Measurements from ENCODE around the gene NRL. TPM values are rescaled to one million over a fixed set of nuclear protein-coding genes. Genes with fewer than 3 reads are reported as not detected.
"Not testable (repeated sequence)": the region's sequence is repeated elsewhere in the genome, so short reads cannot be mapped to it uniquely, and the experiment has no call there.

Gene NRL
- total RNA-seq, 1 experiment from 2014 or later, result 2.6 TPM

GRCh38 chr14:24029687-24030086, 85.1 kb downstream of the NRL start:
- DNase-seq (ENCODE audit: low read depth, low spot score); in situ Hi-C loops (cut with HindIII; ENCODE audit: low pct_unique_long_range_greater_than_20kb, low sequenced_read_pairs): not testable (repeated sequence)

Small RNAs within 50 kb of the gene (small RNA-seq; reads per million reads assigned to genes)
- 0.04 to 10.4 reads per million in 2 experiments for gene RNA5SP383

Other genes with a start within 250 kb of the NRL start
- gene DHRS4, start 161.2 kb downstream of the NRL start, total RNA-seq (2014; rRNA removed; shearing (Covaris generic)), result 53.6 and 56.1 TPM in 2 replicates
- gene DHRS4L2, start 126.0 kb downstream of the NRL start, total RNA-seq (2014; rRNA removed; shearing (Covaris generic)), result 28.9 and 30.6 TPM in 2 replicates
- gene CARMIL3, start 62.9 kb downstream of the NRL start, total RNA-seq (2014; rRNA removed; shearing (Covaris generic)), result 0.29 and 0.66 TPM in 2 replicates
- not detected in 2 replicates for gene CPNE6, start 43.4 kb downstream of the NRL start, total RNA-seq (2014; rRNA removed; shearing (Covaris generic))
- gene PCK2, start 20.6 kb downstream of the NRL start, total RNA-seq (2014; rRNA removed; shearing (Covaris generic)), result 23.2 and 28.6 TPM in 2 replicates
- gene DCAF11, start 172 bp downstream of the NRL start, total RNA-seq (2014; rRNA removed; shearing (Covaris generic)), result 43.7 and 49.5 TPM in 2 replicates
- gene FITM1, start 15.7 kb upstream of the NRL start, total RNA-seq (2014; rRNA removed; shearing (Covaris generic)), result not detected in 2 replicates
- gene PSME1, start 21.2 kb upstream of the NRL start, total RNA-seq (2014; rRNA removed; shearing (Covaris generic)), result 92.6 and 105 TPM in 2 replicates
- 12.3 and 13.9 TPM in 2 replicates for gene EMC9, start 26.6 kb upstream of the NRL start, total RNA-seq (2014; rRNA removed; shearing (Covaris generic))
- 174 and 203 TPM in 2 replicates for gene PSME2, start 31.7 kb upstream of the NRL start, total RNA-seq (2014; rRNA removed; shearing (Covaris generic))
- 36.3 and 47.2 TPM in 2 replicates for gene RNF31, start 32.5 kb upstream of the NRL start, total RNA-seq (2014; rRNA removed; shearing (Covaris generic))
- 24.2 and 34.1 TPM in 2 replicates for gene IRF9, start 46.3 kb upstream of the NRL start, total RNA-seq (2014; rRNA removed; shearing (Covaris generic))
- gene REC8, start 57.1 kb upstream of the NRL start, total RNA-seq (2014; rRNA removed; shearing (Covaris generic)), result 0.69 and 1.1 TPM in 2 replicates
- gene IPO4, start 73.9 kb upstream of the NRL start, total RNA-seq (2014; rRNA removed; shearing (Covaris generic)), result 52.1 and 67.3 TPM in 2 replicates
- gene TM9SF1, start 80.5 kb upstream of the NRL start, total RNA-seq (2014; rRNA removed; shearing (Covaris generic)), result 56.9 and 57.5 TPM in 2 replicates
- gene TSSK4, start 90.7 kb upstream of the NRL start, total RNA-seq (2014; rRNA removed; shearing (Covaris generic)), result not detected in 2 replicates
- gene CHMP4A, start 98.5 kb upstream of the NRL start, total RNA-seq (2014; rRNA removed; shearing (Covaris generic)), result 42.2 and 44.2 TPM in 2 replicates
- 8.3 and 14.0 TPM in 2 replicates for gene MDP1, start 101.1 kb upstream of the NRL start, total RNA-seq (2014; rRNA removed; shearing (Covaris generic))
- gene NEDD8, start 117.4 kb upstream of the NRL start, total RNA-seq (2014; rRNA removed; shearing (Covaris generic)), result 249 and 263 TPM in 2 replicates
- 48.3 and 56.3 TPM in 2 replicates for gene GMPR2, start 118.0 kb upstream of the NRL start, total RNA-seq (2014; rRNA removed; shearing (Covaris generic))
- gene TINF2, start 127.7 kb upstream of the NRL start, total RNA-seq (2014; rRNA removed; shearing (Covaris generic)), result 37.8 and 43.1 TPM in 2 replicates
- gene TGM1, start 148.2 kb upstream of the NRL start, total RNA-seq (2014; rRNA removed; shearing (Covaris generic)), result 0.08 TPM in 1 of 2 replicates, not detected in the other
- 23.9 and 25.7 TPM in 2 replicates for gene RABGGTA, start 156.6 kb upstream of the NRL start, total RNA-seq (2014; rRNA removed; shearing (Covaris generic))
- 0.82 and 3.8 TPM in 2 replicates for gene DHRS1, start 184.8 kb upstream of the NRL start, total RNA-seq (2014; rRNA removed; shearing (Covaris generic))
- gene NOP9, start 184.9 kb upstream of the NRL start, total RNA-seq (2014; rRNA removed; shearing (Covaris generic)), result 22.9 and 25.1 TPM in 2 replicates
- 0.35 and 0.48 TPM in 2 replicates for gene CIDEB, start 193.0 kb upstream of the NRL start, total RNA-seq (2014; rRNA removed; shearing (Covaris generic))
- gene LTB4R2, start 195.2 kb upstream of the NRL start, total RNA-seq (2014; rRNA removed; shearing (Covaris generic)), result 2.3 and 3.2 TPM in 2 replicates
- 0.98 and 1.7 TPM in 2 replicates for gene LTB4R, start 196.6 kb upstream of the NRL start, total RNA-seq (2014; rRNA removed; shearing (Covaris generic))
- not detected in 2 replicates for gene ADCY4, start 220.1 kb upstream of the NRL start, total RNA-seq (2014; rRNA removed; shearing (Covaris generic))
- not detected in 2 replicates for gene RIPK3, start 225.0 kb upstream of the NRL start, total RNA-seq (2014; rRNA removed; shearing (Covaris generic))